Right lobe of liver (tissue), 6 donors: ENCODE measurements around the gene GP1BB. TPM values are rescaled to one million over a fixed set of nuclear protein-coding genes. Genes with fewer than 3 reads are reported as not detected.
A peak's percentile ranks its signal among the peaks of the same experiment; 100 is the strongest.

Source experiments
- ATAC-seq, 4 donors: fragments of 200-7000 bp; cut with Tn5 transposase; one replicate each; pipeline ENCODE4 v1.9.1; 2020; ENCODE audit warnings: mild to moderate bottlenecking in 4 of 4, moderate library complexity in 4 of 4
- DNase-seq, 3 donors: peaks; one replicate each; pipeline ENCODE4 v3.0.0-alpha.2; 2020
- H3K27ac ChIP-seq, 3 donors: fragments of 200-600 bp; one replicate each; pipeline ENCODE4 v1.8.0; 2022
- H3K27me3 ChIP-seq, 2 donors: fragments of 200-600 bp; one replicate each; pipeline ENCODE4 v1.8.0; 2022
- H3K36me3 ChIP-seq, 4 donors: fragments of 200-600 bp; sonication (generic) in 1 of 4; one replicate each; pipeline versions ENCODE4 v1.5.1 to v1.8.0; 2017 to 2022; ENCODE audit warnings: control low read depth in 1 of 4
- H3K4me1 ChIP-seq, 4 donors: fragments of 200-600 bp; sonication (generic) in 1 of 4; one replicate each; pipeline versions ENCODE4 v1.5.1 to v1.8.0; 2017 to 2022; ENCODE audit warnings: control low read depth in 1 of 4
- H3K4me3 ChIP-seq, 3 donors: fragments of 200-600 bp; one replicate each; pipeline ENCODE4 v1.8.0; 2022
- H3K9me3 ChIP-seq, 4 donors: fragments of 200-600 bp; sonication (generic) in 1 of 4; one replicate each; pipeline versions ENCODE4 v1.5.1 to v1.8.0; 2017 to 2022; ENCODE audit warnings: control low read depth in 1 of 4
- CTCF ChIP-seq, 4 donors: fragments of 200-600 bp in 3 of 4; fragments of 450-650 bp in 1 of 4; IDR thresholded peaks; one replicate each; pipeline versions ENCODE4 v1.5.1 to v1.8.0; 2016 to 2022; ENCODE audit warnings: antibody characterized with exemption in 4 of 4, mild to moderate bottlenecking in 2 of 4
- POLR2A ChIP-seq: fragments of 450-650 bp; IDR thresholded peaks from one replicate; pipeline ENCODE4 v1.6.1; 2017; ENCODE audit warnings: antibody characterized with exemption, mild to moderate bottlenecking
- WGBS: methylation state at CpG from one replicate; pipeline ENCODE4 v1.1.6; 2018; ENCODE audit warnings: low coverage, low lambda C conversion rate; ENCODE audit not compliant: insufficient coverage; ENCODE audit errors: missing lambda C conversion rate; 5-methylcytosine and 5-hydroxymethylcytosine counted together
- intact Hi-C, 2 donors: fragments of 100-400 bp; cut with DNase I; formaldehyde crosslinking; loops; one replicate each; pipeline versions ENCODE4 v1.11.2 to v1.14.1; 2022
- total RNA-seq, 6 experiments: library from RNA; depleted of rRNA in 2 of 6; stranded (reverse); fragments of >200 nt in 2 of 6; fragmentation: NEBNext Ultra II Directional in 3 of 6; extraction: Animal tissue kit (Norgen Biotek cat#: 25700) in 3 of 6; gene quantifications; one replicate each; pipeline versions ENCODE4 v1.1.0 to v1.2.4, GENCODE V29; 2016 to 2023
- donor health status: DM: no; HTN: yes; CAD: no.
- donor health status: DM: no; HTN: no; CAD: no.
- donor health status: DM: no; HTN: no; CAD: no.
- donor health status: DM: no; HTN: yes; CAD: no.
- donor health status: DM: no; HTN: yes; CAD: no.

Gene GP1BB
- total RNA-seq, 6 experiments from 2014 or later = 0.15 to 1.3 (median 0.62) TPM; not detected in 1

DNA sequence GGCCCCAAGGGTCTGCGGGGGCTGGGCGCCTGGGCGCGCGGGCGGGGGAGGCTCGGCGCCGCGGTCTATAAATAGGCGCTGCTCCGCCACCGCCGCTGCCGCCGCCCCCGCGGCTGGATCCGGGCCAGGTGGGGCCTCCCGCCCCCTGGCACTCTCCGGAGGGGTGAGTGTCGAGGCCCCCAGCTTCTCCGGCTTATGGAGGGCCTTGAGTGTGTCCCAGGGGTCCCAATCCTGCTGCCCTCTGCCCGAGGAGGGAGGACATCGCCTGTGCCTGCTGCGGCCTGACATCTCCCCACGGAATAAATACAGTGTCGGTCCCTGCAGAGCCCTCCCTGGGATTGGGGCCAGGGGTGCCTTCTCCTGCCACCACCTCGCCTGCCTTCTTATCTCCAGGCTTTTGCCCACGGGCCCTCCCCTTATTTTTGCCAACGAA lies 4.3 kb upstream of the GP1BB start:
- no peak for DNase-seq
- WGBS = 29% methylated on average over 1 of the region's 31 CpGs
- Histone ChIP-seq H3K9me3 (no peaks in the 10 kb centered on the region), H3K4me1 (peaks cover 0 to 26% (median 0%) of the 10 kb centered on the region in 4 donors), H3K27ac (no peak overlapping the region), H3K4me3 (peak overlapping the region in 1 of 3 donors; percentile 61), H3K27me3 (peaks cover 0 to 22% of the 10 kb centered on the region in 2 donors), H3K36me3 (no peaks in the 10 kb centered on the region)
- no peak for ATAC-seq
- TF ChIP-seq POLR2A (no peak), CTCF (IDR thresholded peaks at IDR 0.05) (no peak)
- intact Hi-C loops = no loop called here

DNA sequence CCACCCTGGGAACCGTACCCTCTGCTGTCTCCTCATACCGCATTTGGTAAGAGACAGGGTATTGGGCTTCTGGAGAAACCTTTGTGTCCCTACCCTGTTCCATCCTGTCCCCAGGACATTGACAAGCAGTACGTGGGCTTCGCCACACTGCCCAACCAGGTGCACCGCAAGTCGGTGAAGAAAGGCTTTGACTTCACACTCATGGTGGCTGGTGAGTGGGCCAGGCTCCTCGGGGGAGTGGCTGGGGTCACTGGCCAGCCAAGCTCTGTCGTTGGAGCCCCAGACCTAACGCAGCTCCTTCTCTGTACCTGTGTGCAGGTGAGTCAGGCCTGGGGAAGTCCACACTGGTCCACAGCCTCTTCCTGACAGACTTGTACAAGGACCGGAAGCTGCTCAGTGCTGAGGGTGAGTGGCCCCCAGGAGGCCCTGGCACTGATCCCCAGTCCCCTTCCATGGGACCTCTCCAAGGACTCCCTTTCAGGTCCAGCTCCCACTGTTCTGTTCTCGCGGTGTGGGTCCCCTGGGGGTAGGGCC lies 3.8 kb upstream of the GP1BB start:
- ATAC-seq = no peak
- DNase-seq = no peak
- no peaks in the 10 kb centered on the region for H3K9me3 ChIP-seq
- H3K27ac ChIP-seq = no peak overlapping the region
- intact Hi-C loops = no loop called here
- H3K4me3 ChIP-seq = no peak overlapping the region
- no peaks in the 10 kb centered on the region for H3K36me3 ChIP-seq
- peaks cover 0 to 22% of the 10 kb centered on the region in 2 donors for H3K27me3 ChIP-seq
- TF ChIP-seq CTCF (IDR thresholded peaks at IDR 0.05) (no peak), POLR2A (no peak)
- 89% methylated on average over 5 of the region's 12 CpGs for WGBS
- peaks cover 0 to 26% (median 0%) of the 10 kb centered on the region in 4 donors for H3K4me1 ChIP-seq

DNA sequence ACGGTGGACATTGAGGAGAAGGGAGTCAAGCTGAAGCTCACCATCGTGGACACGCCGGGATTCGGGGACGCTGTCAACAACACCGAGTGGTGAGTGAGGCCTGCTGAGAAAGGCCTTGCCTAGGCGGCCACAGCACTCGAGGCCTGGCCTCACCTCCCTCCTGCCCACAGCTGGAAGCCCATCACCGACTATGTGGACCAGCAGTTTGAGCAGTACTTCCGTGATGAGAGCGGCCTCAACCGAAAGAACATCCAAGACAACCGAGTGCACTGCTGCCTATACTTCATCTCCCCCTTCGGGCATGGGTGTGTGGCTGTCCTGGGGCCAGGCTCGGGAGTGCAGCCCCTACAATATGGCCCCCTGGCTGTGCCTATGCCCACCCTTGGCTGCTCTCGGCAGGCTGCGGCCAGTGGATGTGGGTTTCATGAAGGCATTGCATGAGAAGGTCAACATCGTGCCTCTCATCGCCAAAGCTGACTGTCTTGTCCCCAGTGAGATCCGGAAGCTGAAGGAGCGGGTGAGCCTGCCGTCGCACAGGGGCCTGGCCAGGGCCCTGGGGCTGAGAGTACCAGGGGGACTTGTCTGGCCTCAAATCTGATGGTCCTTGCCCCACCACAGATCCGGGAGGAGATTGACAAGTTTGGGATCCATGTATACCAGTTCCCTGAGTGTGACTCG lies 3.0 kb upstream of the GP1BB start:
- no peak for TF ChIP-seq CTCF (IDR thresholded peaks at IDR 0.05)
- no peak for TF ChIP-seq POLR2A
- Histone ChIP-seq H3K27ac (no peak overlapping the region), H3K4me1 (peaks cover 0 to 22% (median 0%) of the 10 kb centered on the region in 4 donors), H3K9me3 (no peaks in the 10 kb centered on the region), H3K4me3 (no peak overlapping the region), H3K27me3 (peaks cover 0 to 22% of the 10 kb centered on the region in 2 donors), H3K36me3 (no peaks in the 10 kb centered on the region)
- intact Hi-C loops = no loop called here
- 80% methylated on average over 1 of the region's 26 CpGs for WGBS
- DNase-seq (no peak), ATAC-seq (no peak)

GRCh38 chr22:19720999-19721329 lies 2.4 kb upstream of the GP1BB start:
- Histone ChIP-seq H3K27me3 (peaks cover 0 to 22% of the 10 kb centered on the region in 2 donors), H3K4me1 (peaks cover 0 to 22% (median 0%) of the 10 kb centered on the region in 4 donors), H3K9me3 (no peaks in the 10 kb centered on the region), H3K36me3 (no peaks in the 10 kb centered on the region), H3K4me3 (no peak overlapping the region), H3K27ac (no peak overlapping the region)
- intact Hi-C loops = no loop called here
- WGBS = 100% methylated on average over 1 of the region's 2 CpGs
- ATAC-seq (no peak), DNase-seq (no peak)
- TF ChIP-seq CTCF (IDR thresholded peaks at IDR 0.05) (no peak), POLR2A (no peak)
